ENCODE data around the gene PLA2G2A. TPM values are rescaled to one million over a fixed set of nuclear protein-coding genes. Genes with fewer than 3 reads are reported as not detected.

The PLA2G2A gene
- total RNA-seq, 1 donor from 2014 or later = not detected

DNA sequence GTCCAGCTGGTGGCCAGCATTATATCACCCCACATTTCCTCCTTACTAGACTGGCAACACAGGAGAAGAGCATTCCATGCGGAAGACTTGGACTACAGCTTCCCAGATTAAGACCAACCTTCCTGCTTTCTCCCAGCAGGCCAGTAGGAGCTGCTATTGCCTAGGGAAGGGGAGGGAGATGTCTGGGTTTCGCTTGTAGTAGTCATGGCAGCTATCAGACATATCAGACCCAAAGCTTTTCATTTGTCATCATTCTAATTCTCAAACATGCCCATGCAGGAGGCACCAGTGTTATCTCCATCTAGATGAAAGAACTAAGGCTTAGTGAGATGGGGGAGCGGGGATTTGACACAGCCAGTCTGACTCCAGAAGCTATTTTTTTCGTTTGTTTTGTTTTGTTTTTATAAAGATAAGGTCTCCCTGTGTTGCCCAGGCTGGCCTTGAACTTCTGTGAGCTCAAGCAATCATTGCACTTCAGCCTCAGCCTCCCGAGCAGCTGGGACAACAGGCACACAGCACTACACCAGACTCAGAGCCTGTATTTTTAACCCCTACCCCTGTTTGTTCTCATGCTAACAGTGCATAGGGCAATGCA is 4.5 kb downstream of the PLA2G2A start:
- DNase-seq (ENCODE audit: low read depth) = peak; percentile 20
- TF ChIP-seq, protein P1, sequence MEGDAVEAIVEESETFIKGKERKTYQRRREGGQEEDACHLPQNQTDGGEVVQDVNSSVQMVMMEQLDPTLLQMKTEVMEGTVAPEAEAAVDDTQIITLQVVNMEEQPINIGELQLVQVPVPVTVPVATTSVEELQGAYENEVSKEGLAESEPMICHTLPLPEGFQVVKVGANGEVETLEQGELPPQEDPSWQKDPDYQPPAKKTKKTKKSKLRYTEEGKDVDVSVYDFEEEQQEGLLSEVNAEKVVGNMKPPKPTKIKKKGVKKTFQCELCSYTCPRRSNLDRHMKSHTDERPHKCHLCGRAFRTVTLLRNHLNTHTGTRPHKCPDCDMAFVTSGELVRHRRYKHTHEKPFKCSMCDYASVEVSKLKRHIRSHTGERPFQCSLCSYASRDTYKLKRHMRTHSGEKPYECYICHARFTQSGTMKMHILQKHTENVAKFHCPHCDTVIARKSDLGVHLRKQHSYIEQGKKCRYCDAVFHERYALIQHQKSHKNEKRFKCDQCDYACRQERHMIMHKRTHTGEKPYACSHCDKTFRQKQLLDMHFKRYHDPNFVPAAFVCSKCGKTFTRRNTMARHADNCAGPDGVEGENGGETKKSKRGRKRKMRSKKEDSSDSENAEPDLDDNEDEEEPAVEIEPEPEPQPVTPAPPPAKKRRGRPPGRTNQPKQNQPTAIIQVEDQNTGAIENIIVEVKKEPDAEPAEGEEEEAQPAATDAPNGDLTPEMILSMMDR (conservative IDR thresholded peaks at IDR 0.05; ENCODE audit: low read depth, low read length) = peak; percentile 100
- no peak overlapping the region for H3K4me3 ChIP-seq (ENCODE audit: low read depth, low read length)

DNA sequence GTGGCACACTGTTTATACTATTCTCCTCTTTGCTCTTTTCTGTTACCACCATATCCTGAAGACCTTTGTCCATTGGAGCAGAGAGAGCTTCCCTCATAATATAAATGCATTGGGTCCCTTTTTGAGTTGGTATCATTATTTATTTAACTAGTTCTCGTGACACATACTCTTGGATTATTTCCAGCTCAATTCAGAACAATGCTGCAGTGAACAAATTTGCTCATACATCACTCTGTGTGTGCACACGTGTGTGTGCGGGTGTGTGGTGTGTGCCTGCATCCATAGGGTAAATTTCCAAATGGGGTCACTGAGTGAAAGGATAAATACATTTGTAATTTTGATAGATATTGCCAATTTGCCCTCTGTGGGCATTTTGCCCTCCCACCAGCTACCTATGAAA is 5.8 kb downstream of the PLA2G2A start:
- no peak overlapping the region for H3K4me3 ChIP-seq (ENCODE audit: low read depth, low read length)
- no peak for DNase-seq (ENCODE audit: low read depth)
- TF ChIP-seq, protein P1 (conservative IDR thresholded peaks at IDR 0.05; ENCODE audit: low read depth, low read length) = no peak

DNA sequence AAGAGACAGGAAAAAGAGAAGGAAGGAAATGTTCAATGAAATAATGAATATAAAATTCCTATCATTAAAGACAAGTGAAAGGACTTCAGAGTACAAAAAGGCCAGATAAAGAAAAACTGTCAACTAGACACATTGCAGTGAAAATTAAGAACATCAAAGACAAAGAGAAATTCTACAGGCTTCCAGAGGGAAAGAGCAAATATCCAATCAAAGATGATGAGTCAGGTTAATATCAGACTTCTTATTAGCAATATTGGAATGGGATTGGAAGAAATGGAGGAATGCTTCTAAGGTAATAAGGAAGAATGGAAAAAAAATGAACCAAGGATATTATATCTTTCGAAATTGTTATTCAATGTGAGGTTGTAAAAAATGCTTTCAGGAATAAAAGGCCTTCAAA is 7.8 kb downstream of the PLA2G2A start:
- H3K4me3 ChIP-seq (ENCODE audit: low read depth, low read length) = no peak overlapping the region
- DNase-seq (ENCODE audit: low read depth) = no peak
- TF ChIP-seq, protein P1 (conservative IDR thresholded peaks at IDR 0.05; ENCODE audit: low read depth, low read length) = no peak

DNA sequence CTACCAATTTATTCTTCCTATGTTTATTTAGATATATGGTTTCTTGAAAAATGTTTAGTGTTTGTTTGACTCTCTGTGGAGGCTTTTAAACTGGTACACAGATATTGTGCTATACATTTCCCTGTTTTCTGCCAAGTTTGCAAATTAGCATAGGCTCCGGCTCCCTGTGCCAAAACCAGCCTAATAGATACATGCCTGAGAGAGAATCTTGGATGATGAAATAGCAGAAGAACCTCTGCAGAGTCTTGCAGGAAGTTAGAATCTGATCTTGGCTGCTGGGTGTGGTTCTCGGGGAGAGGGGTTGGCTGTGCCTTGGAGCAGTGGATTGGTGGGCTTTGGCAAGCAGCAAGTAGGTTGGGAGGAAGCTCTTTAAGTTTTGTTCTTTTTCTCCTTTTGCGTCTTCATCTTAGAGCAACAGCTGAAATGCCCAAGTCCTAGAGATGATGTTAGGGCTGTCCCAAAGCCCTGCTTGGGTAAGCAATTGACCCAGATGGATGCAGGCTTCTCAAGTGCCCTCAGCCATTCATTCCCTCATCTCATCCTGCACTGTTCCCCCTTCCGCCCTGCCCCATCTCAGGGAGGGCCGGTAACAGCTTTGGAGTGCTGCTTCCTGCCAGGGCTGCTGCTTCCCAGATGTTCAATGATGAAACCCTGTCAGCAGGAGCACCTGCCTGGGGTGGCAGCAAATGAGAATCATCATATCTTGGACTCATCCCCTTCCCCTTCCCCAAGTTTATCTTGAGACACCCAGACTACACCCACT is 9.3 kb downstream of the PLA2G2A start:
- no peak for DNase-seq (ENCODE audit: low read depth)
- TF ChIP-seq, protein P1 (conservative IDR thresholded peaks at IDR 0.05; ENCODE audit: low read depth, low read length) = no peak
- H3K4me3 ChIP-seq (ENCODE audit: low read depth, low read length) = no peak overlapping the region

DNA sequence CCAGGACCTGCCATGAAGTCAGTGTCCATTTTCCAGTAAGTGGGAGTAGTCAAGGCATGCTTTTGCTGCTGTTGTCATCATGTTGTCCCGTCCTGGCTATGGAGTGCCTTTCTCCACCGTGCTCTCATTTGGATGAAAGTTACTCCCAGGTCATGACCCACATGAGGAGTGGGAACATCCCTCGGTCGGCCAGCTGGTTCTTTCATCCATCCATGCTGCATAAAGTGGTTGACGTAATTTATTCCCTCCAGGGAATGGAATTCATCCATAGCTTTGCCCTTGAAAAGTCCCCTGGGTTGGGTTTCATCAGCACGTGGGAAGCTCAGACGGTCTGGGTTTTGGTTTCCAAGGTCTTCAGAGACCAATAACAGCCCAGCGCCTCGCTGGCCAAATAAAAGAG is 11.6 kb downstream of the PLA2G2A start:
- H3K4me3 ChIP-seq (ENCODE audit: low read depth, low read length) = no peak overlapping the region
- TF ChIP-seq, protein P1 (conservative IDR thresholded peaks at IDR 0.05; ENCODE audit: low read depth, low read length) = no peak
- DNase-seq (ENCODE audit: low read depth) = no peak

DNA sequence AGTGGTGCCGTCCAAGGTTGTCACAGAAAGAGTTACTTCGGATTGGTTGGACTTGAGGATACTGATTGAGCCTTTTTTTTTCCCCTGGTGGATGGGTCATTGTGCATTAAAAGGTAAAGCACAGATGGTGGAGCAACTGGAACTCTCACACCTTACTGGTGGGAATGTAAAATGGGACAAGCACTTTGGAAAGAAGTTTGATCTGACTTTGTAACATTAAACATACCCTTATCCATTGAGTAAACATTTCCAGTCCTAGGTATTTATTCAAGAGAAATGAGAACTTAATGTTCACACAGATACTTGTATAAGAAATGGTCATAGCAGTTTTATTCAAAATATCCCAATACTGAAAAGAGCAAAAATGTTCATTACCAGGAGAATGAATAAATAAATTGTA is 14.9 kb downstream of the PLA2G2A start:
- TF ChIP-seq, protein P1 (conservative IDR thresholded peaks at IDR 0.05; ENCODE audit: low read depth, low read length) = no peak
- H3K4me3 ChIP-seq (ENCODE audit: low read depth, low read length) = no peak overlapping the region
- DNase-seq (ENCODE audit: low read depth) = no peak

DNA sequence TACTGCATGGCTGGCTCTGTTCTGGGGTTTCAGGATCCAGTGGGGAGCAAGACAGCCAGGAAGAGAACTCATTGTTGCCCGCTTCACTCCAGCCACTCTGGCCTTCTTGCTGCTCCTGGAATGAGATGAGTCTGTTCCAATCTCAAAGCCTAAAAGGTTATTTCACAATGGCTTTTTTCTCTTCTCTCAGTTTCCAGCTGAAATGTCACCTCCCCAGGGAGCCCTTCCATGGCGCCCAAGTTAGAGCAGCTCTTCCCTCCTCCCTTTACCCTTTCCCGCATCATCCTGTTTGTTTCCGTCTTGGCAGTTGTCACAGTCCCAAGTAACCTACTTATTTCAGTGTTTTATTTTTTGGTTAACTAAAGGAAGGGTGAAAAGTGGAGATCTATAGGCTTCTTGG is 15.8 kb downstream of the PLA2G2A start:
- no peak for DNase-seq (ENCODE audit: low read depth)
- H3K4me3 ChIP-seq (ENCODE audit: low read depth, low read length) = no peak overlapping the region
- TF ChIP-seq, protein P1 (conservative IDR thresholded peaks at IDR 0.05; ENCODE audit: low read depth, low read length) = no peak

Measured in epithelial cell of proximal tubule (primary cell).